ENCODE data around the gene OR4N2.
"Not testable (repeated sequence)": the region's sequence is repeated elsewhere in the genome, so short reads cannot be mapped to it uniquely, and the experiment has no call there.

OR4N2 gene

GRCh38 chr14:19838433-19838832, 34.9 kb downstream of the OR4N2 start:
- no peak for DNase-seq

GRCh38 chr14:19851365-19851764, 47.8 kb downstream of the OR4N2 start:
- DNase-seq = no peak

GRCh38 chr14:19866061-19866669, 62.6 kb downstream of the OR4N2 start:
- not testable (repeated sequence) for DNase-seq

GRCh38 chr14:19873178-19873577, 69.6 kb downstream of the OR4N2 start:
- DNase-seq = no peak

- no peak for DNase-seq
Observed at GRCh38 chr14:19874842-19875241, 71.3 kb downstream of the OR4N2 start, which contains the start of gene OR4K2. Gene OR4K2 (plus strand): TSS chr14:19875142. CDS start chr14:19876268, 1,126 bp downstream.

- DNase-seq = no peak
Observed at GRCh38 chr14:19878029-19878642, 74.6 kb downstream of the OR4N2 start.
